PC-3 (cell line): ENCODE measurements around the gene CDH13.

Experiments
- EZH2phosphoT487 ChIP-seq: fragments of 300-600 bp; sonication (generic); IDR thresholded peaks from 2 replicates; pipeline ENCODE4 v1.6.1; 2018; ENCODE audit warnings: mild to moderate bottlenecking, antibody characterized with exemption, low read length, borderline replicate concordance
- TF ChIP-seq, protein P1 (sequence below): fragments of 300-600 bp; sonication (generic); conservative IDR thresholded peaks from 2 replicates; pipeline ENCODE4 v1.5.1; 2017; ENCODE audit warnings: antibody characterized with exemption, low read depth, mild to moderate bottlenecking, low read length

DNA sequence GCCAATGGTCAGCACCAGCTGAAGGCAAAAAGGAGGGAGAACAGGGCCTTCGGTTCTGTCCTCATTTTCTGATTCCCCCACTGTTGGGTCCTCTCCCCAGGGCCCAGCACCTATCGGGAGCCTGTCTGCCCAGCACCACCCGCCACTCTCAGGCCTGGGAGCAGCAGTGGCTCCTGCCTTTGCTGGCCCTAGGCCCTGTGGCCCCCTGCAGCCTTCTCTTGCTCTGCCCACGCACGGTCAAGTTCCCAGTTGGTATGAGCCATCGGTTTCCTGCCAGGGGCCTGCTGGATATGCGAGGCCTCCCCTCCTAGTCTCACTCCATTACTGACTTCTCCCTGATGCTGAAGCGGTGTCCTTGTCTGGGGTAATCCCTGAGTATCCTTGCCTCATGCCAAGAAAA is 1218.5 kb downstream of the CDH13 start:
- no peak for TF ChIP-seq EZH2phosphoT487
- TF ChIP-seq, protein P1, sequence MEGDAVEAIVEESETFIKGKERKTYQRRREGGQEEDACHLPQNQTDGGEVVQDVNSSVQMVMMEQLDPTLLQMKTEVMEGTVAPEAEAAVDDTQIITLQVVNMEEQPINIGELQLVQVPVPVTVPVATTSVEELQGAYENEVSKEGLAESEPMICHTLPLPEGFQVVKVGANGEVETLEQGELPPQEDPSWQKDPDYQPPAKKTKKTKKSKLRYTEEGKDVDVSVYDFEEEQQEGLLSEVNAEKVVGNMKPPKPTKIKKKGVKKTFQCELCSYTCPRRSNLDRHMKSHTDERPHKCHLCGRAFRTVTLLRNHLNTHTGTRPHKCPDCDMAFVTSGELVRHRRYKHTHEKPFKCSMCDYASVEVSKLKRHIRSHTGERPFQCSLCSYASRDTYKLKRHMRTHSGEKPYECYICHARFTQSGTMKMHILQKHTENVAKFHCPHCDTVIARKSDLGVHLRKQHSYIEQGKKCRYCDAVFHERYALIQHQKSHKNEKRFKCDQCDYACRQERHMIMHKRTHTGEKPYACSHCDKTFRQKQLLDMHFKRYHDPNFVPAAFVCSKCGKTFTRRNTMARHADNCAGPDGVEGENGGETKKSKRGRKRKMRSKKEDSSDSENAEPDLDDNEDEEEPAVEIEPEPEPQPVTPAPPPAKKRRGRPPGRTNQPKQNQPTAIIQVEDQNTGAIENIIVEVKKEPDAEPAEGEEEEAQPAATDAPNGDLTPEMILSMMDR: no peak
